Right kidney (tissue), 1 donor: ENCODE results near the gene SLC24A3.
"Not testable (repeated sequence)": the region's sequence is repeated elsewhere in the genome, so short reads cannot be mapped to it uniquely, and the experiment has no call there.

Experiments used
- DNase-seq: peaks from one replicate; pipeline ENCODE4 v3.0.0-alpha.2; 2016

The SLC24A3 gene

GRCh38 chr20:19639471-19640045 lies 427.1 kb downstream of the SLC24A3 start:
- not testable (repeated sequence) for DNase-seq

GRCh38 chr20:19642860-19643259 lies 430.4 kb downstream of the SLC24A3 start:
- no peak for DNase-seq

- DNase-seq, result no peak
These were observed 431.6 kb downstream of the SLC24A3 start for GRCh38 chr20:19644085-19644484.

DNA sequence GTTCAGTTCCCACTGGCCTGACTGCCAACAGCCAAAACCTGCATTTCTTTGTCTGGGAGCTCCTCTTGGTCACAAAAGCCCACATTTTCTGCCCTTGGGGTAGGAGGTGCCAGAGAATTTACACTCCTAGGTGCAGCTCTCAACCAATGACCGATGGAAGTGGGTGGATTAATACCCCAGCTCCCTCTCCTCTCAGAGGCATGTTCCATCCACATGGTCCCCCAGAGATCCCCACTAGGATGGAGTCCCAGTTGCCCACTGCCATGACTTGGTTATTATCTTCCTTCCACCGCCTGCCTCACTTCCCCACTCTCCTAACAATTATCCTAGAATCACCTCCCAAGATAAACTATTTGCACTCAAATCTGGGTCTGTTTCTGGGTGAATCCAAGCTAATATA lies 434.5 kb downstream of the SLC24A3 start:
- DNase-seq, result no peak

GRCh38 chr20:19648024-19648423 lies 435.6 kb downstream of the SLC24A3 start:
- DNase-seq, result no peak

GRCh38 chr20:19649041-19649440 lies 436.6 kb downstream of the SLC24A3 start:
- no peak for DNase-seq

GRCh38 chr20:19652591-19653026 lies 440.2 kb downstream of the SLC24A3 start:
- no peak for DNase-seq

DNA sequence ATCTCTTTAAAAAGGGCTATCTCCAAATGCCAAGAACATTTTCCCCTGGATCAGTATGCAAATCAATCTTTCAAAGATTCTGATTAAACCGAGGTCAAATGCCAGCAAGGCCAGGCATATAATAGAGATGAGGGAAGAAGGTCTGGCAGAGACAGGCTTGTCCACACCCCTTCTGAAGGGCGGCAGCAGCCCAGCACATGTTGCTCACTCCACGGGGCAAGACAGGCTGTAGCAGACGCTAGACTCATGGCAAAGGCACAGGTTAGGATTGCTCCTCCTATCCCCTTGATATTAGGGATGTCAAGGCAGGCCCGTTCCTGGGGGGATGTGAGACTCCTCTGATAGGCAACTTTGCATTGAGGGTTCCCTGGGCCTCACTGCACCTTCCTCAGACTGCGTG lies 440.9 kb downstream of the SLC24A3 start:
- no peak for DNase-seq

DNA sequence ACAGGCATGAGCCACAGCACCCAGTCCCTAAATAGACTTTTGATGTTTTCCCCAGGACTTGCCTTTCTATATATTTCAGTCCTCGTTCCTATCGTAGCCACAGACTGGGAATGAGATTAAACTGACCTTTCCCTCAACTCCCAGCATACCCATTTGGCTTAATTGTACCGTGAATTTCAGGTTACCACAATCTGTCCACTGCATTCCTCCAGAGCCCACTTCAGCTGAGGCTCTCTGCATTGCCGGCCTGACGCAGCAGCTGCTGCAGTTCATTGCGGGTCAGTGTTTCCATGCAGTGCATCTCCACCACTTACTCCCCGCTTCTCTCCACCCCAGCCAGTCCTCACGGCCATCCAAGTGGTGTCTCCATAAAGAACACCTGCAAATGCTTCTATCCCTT lies 442.5 kb downstream of the SLC24A3 start:
- no peak for DNase-seq

DNA sequence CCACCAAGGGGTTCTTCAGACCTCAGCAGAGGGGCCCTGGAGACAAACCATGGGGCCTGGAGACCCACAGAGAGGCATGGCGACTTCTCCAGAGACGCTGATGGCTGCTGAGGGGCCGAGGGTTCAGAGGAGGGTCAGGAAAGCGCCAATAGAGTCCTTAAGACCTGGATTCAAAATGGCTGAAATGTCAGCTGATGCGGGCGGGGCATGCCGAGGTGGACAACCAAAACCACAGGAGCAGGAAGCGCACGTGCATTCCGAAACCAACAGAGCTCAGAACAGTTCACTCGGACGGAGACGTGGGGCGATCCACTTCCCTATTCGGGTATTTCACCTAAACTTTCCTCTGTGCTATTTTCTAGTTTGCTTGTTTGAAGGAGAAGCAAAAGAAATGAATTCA lies 445.7 kb downstream of the SLC24A3 start:
- no peak for DNase-seq

DNA sequence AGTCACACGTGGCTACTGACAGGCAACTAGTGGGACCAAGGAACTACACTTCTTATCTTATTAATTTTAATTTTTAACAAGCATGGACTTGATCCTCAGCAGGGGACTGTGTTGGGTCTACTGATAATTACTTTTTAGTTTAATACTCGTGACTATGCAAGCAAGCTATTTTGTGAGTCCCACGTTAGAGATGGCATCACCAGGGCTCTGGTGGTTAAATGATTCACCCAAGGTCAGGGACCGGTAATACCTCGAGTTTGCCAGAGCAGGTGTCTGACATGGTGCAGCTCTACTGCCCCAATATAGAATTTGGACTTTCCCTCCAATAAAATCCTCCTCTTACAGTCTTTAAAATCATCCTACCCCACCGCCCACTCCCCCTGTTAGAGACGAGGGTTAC lies 447.0 kb downstream of the SLC24A3 start:
- no peak for DNase-seq

DNA sequence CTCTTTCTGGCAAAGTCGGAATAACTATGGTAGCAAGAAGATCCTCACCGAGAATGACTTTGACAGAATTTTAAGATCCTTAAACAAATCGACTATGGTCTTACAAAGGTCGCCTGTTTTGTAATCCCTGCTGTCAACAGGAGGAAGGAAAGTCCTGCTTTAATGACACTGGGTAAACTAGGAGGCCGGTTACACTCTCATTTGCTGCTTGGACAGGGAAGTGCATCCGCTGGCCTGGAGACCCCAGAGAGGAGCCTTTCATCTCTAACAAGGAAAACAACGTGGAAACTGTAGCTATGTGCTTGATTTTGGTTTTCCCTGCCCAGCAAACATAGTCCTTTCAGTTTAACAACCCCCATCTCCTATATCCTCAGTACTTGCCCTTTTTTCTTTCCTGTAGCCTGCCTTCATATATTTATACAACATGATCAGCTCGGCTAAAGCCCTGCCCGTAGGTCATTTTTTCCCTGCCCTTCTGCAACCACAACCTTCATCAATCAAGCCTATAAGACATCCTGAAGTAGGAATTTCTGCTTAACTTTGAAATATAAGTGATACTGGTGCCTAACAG lies 448.5 kb downstream of the SLC24A3 start:
- DNase-seq, result peak; percentile 8

GRCh38 chr20:19661717-19662636 lies 449.5 kb downstream of the SLC24A3 start:
- peak; percentile 55 for DNase-seq

GRCh38 chr20:19662637-19662995 lies 450.2 kb downstream of the SLC24A3 start:
- DNase-seq, result peak; percentile 10

GRCh38 chr20:19668418-19668817 lies 456.0 kb downstream of the SLC24A3 start:
- DNase-seq, result no peak

GRCh38 chr20:19670829-19671228 lies 458.4 kb downstream of the SLC24A3 start:
- no peak for DNase-seq

GRCh38 chr20:19671374-19671773 lies 458.9 kb downstream of the SLC24A3 start:
- no peak for DNase-seq

DNA sequence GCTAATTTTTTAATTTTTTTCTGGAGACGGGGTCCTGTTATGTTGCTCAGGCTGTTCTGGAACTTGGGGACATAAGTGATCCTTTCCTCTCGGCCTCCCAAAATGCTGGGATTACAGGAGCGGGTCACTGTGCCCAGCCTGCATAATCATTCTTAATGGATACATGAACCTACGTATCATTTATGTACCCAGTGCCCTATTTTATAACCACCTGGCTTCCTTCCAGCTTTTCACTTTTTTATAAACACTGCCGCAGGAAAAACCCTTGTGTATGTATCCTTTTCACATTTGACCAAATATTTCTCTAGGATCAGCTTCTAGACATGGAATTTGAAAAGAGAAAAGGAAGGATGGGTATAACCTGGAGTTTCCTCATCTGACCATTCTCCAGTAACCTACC lies 460.1 kb downstream of the SLC24A3 start:
- DNase-seq, result no peak

- DNase-seq, result no peak
These were observed 461.1 kb downstream of the SLC24A3 start for GRCh38 chr20:19673575-19673974.

GRCh38 chr20:19676202-19676601 lies 463.8 kb downstream of the SLC24A3 start:
- no peak for DNase-seq

DNA sequence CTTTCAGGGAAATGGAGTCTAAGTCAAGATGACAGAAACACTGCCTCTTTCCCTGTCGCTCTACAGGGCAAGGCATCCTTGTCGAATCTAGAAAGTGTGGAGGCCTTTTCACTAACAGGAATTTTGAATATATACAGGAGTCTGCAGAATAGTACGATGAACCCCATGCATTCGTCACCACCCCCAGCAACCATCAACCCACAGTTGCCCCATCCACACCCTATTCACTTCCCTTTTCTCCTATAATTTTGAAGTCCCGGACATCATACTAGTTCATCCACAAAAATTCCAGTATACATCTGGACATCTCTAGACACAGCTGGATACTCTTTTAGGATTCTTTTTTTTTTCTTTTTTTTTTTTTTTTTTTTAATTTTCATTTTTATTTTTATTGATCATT lies 464.9 kb downstream of the SLC24A3 start:
- no peak for DNase-seq

- not testable (repeated sequence) for DNase-seq
These were observed 466.1 kb downstream of the SLC24A3 start for GRCh38 chr20:19678591-19678990.

- DNase-seq, result no peak
These were observed 467.6 kb downstream of the SLC24A3 start for GRCh38 chr20:19679900-19680495.
